Osteoblast (primary cell): ENCODE results near the gene ANKRD24. TPM values are rescaled to one million over a fixed set of nuclear protein-coding genes. Genes with fewer than 3 reads are reported as not detected.
A peak's percentile ranks its signal among the peaks of the same experiment; 100 is the strongest.

Experiments
- DNase-seq: peaks from one replicate; pipeline ENCODE4 v3.0.0; 2011; ENCODE audit warnings: low spot score, mixed read lengths; ENCODE audit not compliant: insufficient read length; ENCODE audit errors: missing footprints
- H2AFZ ChIP-seq: 2 replicates; pipeline ENCODE4 v1.6.0; 2011; ENCODE audit warnings: mild to moderate bottlenecking, low read length
- H3K27ac ChIP-seq: 2 replicates; pipeline ENCODE4 v1.5.1; 2011; ENCODE audit warnings: mild to moderate bottlenecking, low read depth, low read length, moderate library complexity
- H3K27me3 ChIP-seq: 2 replicates; pipeline ENCODE4 v1.6.0; 2012; ENCODE audit warnings: mild to moderate bottlenecking, control low read depth, inconsistent platforms, low read length, moderate library complexity; ENCODE audit not compliant: insufficient read depth
- H3K36me3 ChIP-seq: 2 replicates; pipeline ENCODE4 v1.5.1; 2011; ENCODE audit warnings: mild to moderate bottlenecking, low read length, control low read depth, moderate library complexity; ENCODE audit not compliant: insufficient read depth
- H3K4me1 ChIP-seq: 2 replicates; pipeline ENCODE4 v1.5.1; 2011; ENCODE audit warnings: mild to moderate bottlenecking, low read length, control low read depth, moderate library complexity; ENCODE audit not compliant: insufficient read depth
- H3K4me2 ChIP-seq: 2 replicates; pipeline ENCODE4 v1.6.0; 2011; ENCODE audit warnings: mild to moderate bottlenecking, low read length; ENCODE audit not compliant: insufficient read depth
- H3K4me3 ChIP-seq: fragments of 200-600 bp; sonication (generic); 3 replicates; pipeline ENCODE4 v1.5.1; 2012; ENCODE audit warnings: mild to moderate bottlenecking, low read length, inconsistent platforms; ENCODE audit not compliant: insufficient read depth
- H3K79me2 ChIP-seq: 2 replicates; pipeline ENCODE4 v1.6.0; 2012; ENCODE audit warnings: mild to moderate bottlenecking, low read length, control low read depth, inconsistent platforms; ENCODE audit not compliant: insufficient read depth
- H3K9me3 ChIP-seq: 2 replicates; pipeline ENCODE4 v1.5.1; 2011; ENCODE audit warnings: low read depth, low read length, control low read depth
- H4K20me1 ChIP-seq: 2 replicates; pipeline ENCODE4 v1.6.0; 2012; ENCODE audit warnings: mild to moderate bottlenecking, low read length, control low read depth; ENCODE audit not compliant: insufficient read depth
- total RNA-seq: library from RNA; depleted of rRNA; stranded (reverse); fragments of >200 nt; gene quantifications from 2 replicates; pipeline ENCODE4 v1.2.3, GENCODE V29; 2012
- TF ChIP-seq, protein P1 (sequence below): IDR thresholded peaks from 2 replicates; pipeline ENCODE4 v1.5.1; 2011; ENCODE audit warnings: mild to moderate bottlenecking, low read depth, low read length, moderate library complexity; ENCODE audit errors: extremely low read depth

ANKRD24 gene
- total RNA-seq, 1 donor, result 0.72 TPM

DNA sequence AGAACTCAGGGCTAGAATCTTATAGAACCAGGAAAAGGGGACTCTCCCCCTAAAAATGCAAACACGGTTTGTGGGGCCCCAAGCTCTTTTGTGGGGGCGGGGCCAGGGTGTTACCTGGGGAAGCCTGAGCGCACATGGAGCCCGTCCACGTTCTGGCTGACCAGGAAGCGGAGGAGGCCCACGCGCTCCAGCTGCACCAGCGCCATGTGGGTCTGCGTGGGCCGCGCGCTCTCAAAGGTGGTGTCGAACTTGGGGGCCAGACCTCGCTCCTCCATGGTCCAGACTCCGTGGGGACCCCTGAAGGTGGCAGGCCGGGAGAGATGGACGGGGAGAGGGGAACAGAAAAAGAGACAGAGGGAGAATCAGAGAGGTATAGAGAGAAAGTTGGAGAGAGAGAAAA is 3.5 kb upstream of the ANKRD24 start:
- Histone ChIP-seq H3K4me1 (peaks cover 11% of the 10 kb centered on the region), H3K27ac (no peak overlapping the region), H4K20me1 (peaks cover 4% of the 10 kb centered on the region), H3K36me3 (peaks cover 6% of the 10 kb centered on the region), H3K79me2 (peaks cover 19% of the 10 kb centered on the region), H3K27me3 (no peaks in the 10 kb centered on the region), H3K4me2 (no peak overlapping the region), H3K4me3 (no peak overlapping the region), H3K9me3 (no peaks in the 10 kb centered on the region), H2AFZ (no peak overlapping the region)
- TF ChIP-seq, protein P1, sequence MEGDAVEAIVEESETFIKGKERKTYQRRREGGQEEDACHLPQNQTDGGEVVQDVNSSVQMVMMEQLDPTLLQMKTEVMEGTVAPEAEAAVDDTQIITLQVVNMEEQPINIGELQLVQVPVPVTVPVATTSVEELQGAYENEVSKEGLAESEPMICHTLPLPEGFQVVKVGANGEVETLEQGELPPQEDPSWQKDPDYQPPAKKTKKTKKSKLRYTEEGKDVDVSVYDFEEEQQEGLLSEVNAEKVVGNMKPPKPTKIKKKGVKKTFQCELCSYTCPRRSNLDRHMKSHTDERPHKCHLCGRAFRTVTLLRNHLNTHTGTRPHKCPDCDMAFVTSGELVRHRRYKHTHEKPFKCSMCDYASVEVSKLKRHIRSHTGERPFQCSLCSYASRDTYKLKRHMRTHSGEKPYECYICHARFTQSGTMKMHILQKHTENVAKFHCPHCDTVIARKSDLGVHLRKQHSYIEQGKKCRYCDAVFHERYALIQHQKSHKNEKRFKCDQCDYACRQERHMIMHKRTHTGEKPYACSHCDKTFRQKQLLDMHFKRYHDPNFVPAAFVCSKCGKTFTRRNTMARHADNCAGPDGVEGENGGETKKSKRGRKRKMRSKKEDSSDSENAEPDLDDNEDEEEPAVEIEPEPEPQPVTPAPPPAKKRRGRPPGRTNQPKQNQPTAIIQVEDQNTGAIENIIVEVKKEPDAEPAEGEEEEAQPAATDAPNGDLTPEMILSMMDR, result no peak
- peak; percentile 23 for DNase-seq

DNA sequence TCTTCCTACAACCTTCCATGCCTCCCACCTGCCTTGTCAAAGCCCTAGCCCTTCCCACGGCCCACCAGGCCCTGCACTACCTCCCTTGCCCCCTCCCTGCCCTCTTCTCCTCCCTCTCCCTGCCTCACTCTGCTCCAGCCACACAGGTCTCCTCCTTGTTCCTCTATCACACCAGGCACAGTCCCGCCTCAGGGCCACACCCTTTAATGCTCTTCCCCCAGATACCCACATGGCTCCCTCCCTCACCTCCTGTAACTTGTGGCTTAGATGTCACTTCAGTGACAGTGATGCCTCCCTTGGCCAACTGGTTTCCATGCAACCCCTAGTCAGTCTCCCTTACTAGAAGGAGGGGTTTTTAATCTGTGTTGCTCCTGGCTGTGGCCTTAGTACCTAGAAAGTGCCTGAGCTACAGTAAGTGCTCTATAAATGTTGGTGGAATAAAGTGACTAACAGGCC is 1.4 kb upstream of the ANKRD24 start:
- TF ChIP-seq, protein P1, result no peak
- H3K4me3 ChIP-seq, result peak overlapping the region; percentile 45

DNA sequence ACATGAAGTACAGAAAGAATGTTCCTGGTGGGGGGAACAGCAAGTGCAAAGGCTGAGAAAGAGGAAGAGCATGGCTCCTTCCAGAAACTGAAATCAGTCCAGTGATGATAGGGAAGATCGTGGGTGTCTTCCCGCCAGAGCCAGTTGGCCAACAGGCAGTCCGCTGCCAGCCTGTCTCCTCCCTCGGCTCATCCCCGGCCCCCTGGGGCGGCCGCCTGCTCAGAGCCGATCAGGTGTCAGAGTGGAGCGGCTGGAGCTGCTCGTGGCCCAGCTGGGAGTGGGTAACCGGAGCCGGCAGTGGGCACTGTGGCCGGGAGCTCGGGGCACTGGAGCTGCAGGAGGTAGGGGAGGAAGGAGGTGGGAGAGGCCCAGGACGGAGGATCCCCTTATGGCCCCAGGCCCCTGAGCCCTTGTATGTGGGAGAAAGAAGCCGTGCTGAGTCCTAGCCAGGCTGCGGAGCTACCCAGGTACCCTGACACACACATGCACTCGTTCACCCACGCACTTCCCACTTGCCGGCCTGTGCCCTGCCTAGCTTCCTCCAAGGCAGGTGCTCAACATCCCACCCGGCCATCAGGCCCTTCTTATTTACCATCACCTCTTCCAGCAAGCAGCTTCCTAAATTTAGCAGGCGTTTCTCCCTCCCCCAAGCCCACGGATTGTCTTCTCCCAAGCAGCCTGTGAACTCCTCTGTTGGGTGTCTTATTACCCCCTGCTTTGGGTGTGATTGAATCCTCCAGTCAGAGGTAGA is 1.7 kb downstream of the ANKRD24 start:
- peak; percentile 76 for DNase-seq
- peaks cover 4% of the 10 kb centered on the region for H4K20me1 ChIP-seq

More for the DNA sequence above, 1.4 kb upstream of the ANKRD24 start:
- H3K4me1 ChIP-seq, result peaks cover 11% of the 10 kb centered on the region
- peaks cover 4% of the 10 kb centered on the region for H4K20me1 ChIP-seq
- peak overlapping the region; percentile 28 for H3K27ac ChIP-seq
- peaks cover 6% of the 10 kb centered on the region for H3K36me3 ChIP-seq
- H3K4me2 ChIP-seq, result peak overlapping the region; percentile 96
- H2AFZ ChIP-seq, result no peak overlapping the region
- no peaks in the 10 kb centered on the region for H3K27me3 ChIP-seq
- no peaks in the 10 kb centered on the region for H3K9me3 ChIP-seq
- peak; percentile 55 for DNase-seq
- peaks cover 19% of the 10 kb centered on the region for H3K79me2 ChIP-seq

More for the DNA sequence above, 1.7 kb downstream of the ANKRD24 start:
- no peaks in the 10 kb centered on the region for H3K27me3 ChIP-seq
- peaks cover 11% of the 10 kb centered on the region for H3K4me1 ChIP-seq
- H3K36me3 ChIP-seq, result peaks cover 6% of the 10 kb centered on the region
- peaks cover 19% of the 10 kb centered on the region for H3K79me2 ChIP-seq
- no peaks in the 10 kb centered on the region for H3K9me3 ChIP-seq
- no peak overlapping the region for H2AFZ ChIP-seq
- no peak overlapping the region for H3K4me3 ChIP-seq
- no peak overlapping the region for H3K4me2 ChIP-seq
- no peak overlapping the region for H3K27ac ChIP-seq
- TF ChIP-seq, protein P1, result no peak
